H1 (cell line): ENCODE data around the gene HIPK3. TPM values are rescaled to one million over a fixed set of nuclear protein-coding genes. Genes with fewer than 3 reads are reported as not detected.

Source experiments
- CTCF ChIA-PET: fragments of 300-600 bp; sonication (Branson Sonifier 250); formaldehyde crosslinking; loops from one replicate; lab custom pipeline; 2021; ENCODE audit not compliant: partially characterized antibody; lab: Charles Lee
- POLR2A ChIA-PET: fragments of 300-600 bp; sonication (Branson Sonifier 250); formaldehyde crosslinking; loops from one replicate; lab custom pipeline; 2021; ENCODE audit warnings: inconsistent platforms; ENCODE audit not compliant: partially characterized antibody; lab: Charles Lee
- DNase-seq, 2 experiments: peaks; one replicate each; pipeline versions ENCODE4 v3.0.0 to v3.0.0-alpha.2; 2010 to 2022; ENCODE audit warnings: low spot score in 2 of 2, low read depth in 1 of 2, mixed read lengths in 1 of 2
- FAIRE-seq: peaks from 2 replicates; lab custom pipeline; 2011; peaks lifted over from hg19 to GRCh38; lab: Jason Lieb, UNC
- H2AFZ ChIP-seq: 2 replicates; pipeline ENCODE4 v1.8.1; 2012; ENCODE audit warnings: low read length, inconsistent platforms
- H2AK5ac ChIP-seq: 2 replicates; pipeline ENCODE4 v1.6.1; 2013; ENCODE audit warnings: low read depth, low read length
- H2BK120ac ChIP-seq: replicated peaks from 2 replicates; pipeline ENCODE3; 2013; ENCODE audit warnings: low read depth, low read length, inconsistent platforms
- H2BK12ac ChIP-seq: 2 replicates; pipeline ENCODE4 v1.6.1; 2013; ENCODE audit warnings: low read depth, low read length
- H2BK15ac ChIP-seq: 2 replicates; pipeline ENCODE4 v1.6.1; 2013; ENCODE audit warnings: low read length
- H2BK20ac ChIP-seq: 2 replicates; pipeline ENCODE4 v1.6.1; 2013; ENCODE audit warnings: low read length
- H2BK5ac ChIP-seq: 2 replicates; pipeline ENCODE4 v1.6.1; 2013; ENCODE audit warnings: low read depth, low read length
- H3K14ac ChIP-seq: 2 replicates; pipeline ENCODE4 v1.6.1; 2013; ENCODE audit warnings: inconsistent platforms; ENCODE audit not compliant: insufficient read length
- H3K18ac ChIP-seq: 2 replicates; pipeline ENCODE4 v1.6.1; 2013; ENCODE audit warnings: low read length; ENCODE audit errors: extremely low read depth
- H3K23ac ChIP-seq: 2 replicates; pipeline ENCODE4 v1.6.1; 2013; ENCODE audit warnings: inconsistent platforms; ENCODE audit not compliant: insufficient read length
- H3K23me2 ChIP-seq: 2 replicates; pipeline ENCODE4 v1.6.1; 2013; ENCODE audit warnings: low read depth, low read length
- H3K27ac ChIP-seq: 2 replicates; pipeline ENCODE4 v1.6.1; 2011; ENCODE audit warnings: low read depth, low read length, inconsistent platforms
- H3K27me3 ChIP-seq, 4 experiments: replicated peaks in 1 of 4; 1 replicate in 1 of 4; 2 replicates in 3 of 4; pipeline versions ENCODE4 v1.6.1 to v1.8.1; 2011 to 2013; ENCODE audit warnings: low read length in 3 of 4, mild to moderate bottlenecking in 3 of 4, inconsistent platforms in 2 of 4, mixed read lengths in 2 of 4, moderate library complexity in 1 of 4; ENCODE audit not compliant: control insufficient read depth in 3 of 4, insufficient read depth in 3 of 4; ENCODE audit errors: extremely low read depth in 1 of 4
- H3K36me3 ChIP-seq, 4 experiments: 2 replicates each; pipeline versions ENCODE4 v1.6.1 to v1.8.1; 2011 to 2013; ENCODE audit warnings: mild to moderate bottlenecking in 4 of 4, low read length in 3 of 4, moderate library complexity in 2 of 4, control low read depth in 1 of 4, inconsistent platforms in 1 of 4; ENCODE audit not compliant: insufficient read depth in 4 of 4, control insufficient read depth in 2 of 4
- H3K4ac ChIP-seq: replicated peaks from 2 replicates; pipeline ENCODE3; 2013; ENCODE audit warnings: low read length, low read depth, mixed read lengths, inconsistent platforms; ENCODE audit not compliant: insufficient read length
- H3K4me1 ChIP-seq, 4 experiments: replicated peaks in 1 of 4; 1 replicate in 1 of 4; 2 replicates in 3 of 4; pipeline versions ENCODE4 v1.6.1 to v1.8.1; 2011 to 2013; ENCODE audit warnings: low read length in 3 of 4, inconsistent platforms in 2 of 4, mixed read lengths in 1 of 4; ENCODE audit not compliant: insufficient read depth in 4 of 4, control insufficient read depth in 3 of 4
- H3K4me2 ChIP-seq, 2 experiments: 2 replicates each; pipeline versions ENCODE4 v1.6.1 to v1.8.1; 2011 to 2013; ENCODE audit warnings: low read depth in 2 of 2, low read length in 2 of 2, control low read depth in 1 of 2, inconsistent platforms in 1 of 2, mild to moderate bottlenecking in 1 of 2; ENCODE audit not compliant: insufficient read depth in 1 of 2
- H3K4me3 ChIP-seq, 4 experiments: fragments of 200-600, 300-600 bp in 1 of 4; sonication (generic), shearing (Covaris generic), sonication (Bioruptor Twin) in 1 of 4; 2 replicates each; pipeline versions ENCODE4 v1.5.1 to v1.8.1; 2011 to 2016; ENCODE audit warnings: low read length in 4 of 4, low read depth in 3 of 4, control low read depth in 2 of 4, inconsistent platforms in 2 of 4, mild to moderate bottlenecking in 2 of 4, mixed read lengths in 1 of 4, moderate library complexity in 1 of 4; ENCODE audit not compliant: insufficient read depth in 2 of 4; ENCODE audit errors: extremely low read depth in 1 of 4
- H3K56ac ChIP-seq: replicated peaks from 2 replicates; pipeline ENCODE3; 2013; ENCODE audit warnings: low read depth, mild to moderate bottlenecking, mixed read lengths, low read length, inconsistent platforms; ENCODE audit not compliant: insufficient read length
- H3K79me1 ChIP-seq: 2 replicates; pipeline ENCODE4 v1.6.1; 2013; ENCODE audit warnings: low read depth, low read length, control low read depth
- H3K79me2 ChIP-seq, 2 experiments: 2 replicates each; pipeline versions ENCODE4 v1.6.1 to v1.8.1; 2012 to 2013; ENCODE audit warnings: low read length in 2 of 2, mild to moderate bottlenecking in 2 of 2, inconsistent platforms in 1 of 2; ENCODE audit not compliant: insufficient read depth in 2 of 2, control insufficient read depth in 1 of 2
- H3K9ac ChIP-seq, 4 experiments: replicated peaks in 1 of 4; 1 replicate in 1 of 4; 2 replicates in 3 of 4; pipeline versions ENCODE4 v1.6.1 to v1.8.1; 2011 to 2013; ENCODE audit warnings: low read depth in 3 of 4, low read length in 3 of 4, control low read depth in 2 of 4, mild to moderate bottlenecking in 2 of 4, moderate library complexity in 2 of 4, inconsistent platforms in 1 of 4; ENCODE audit errors: extremely low read depth in 1 of 4
- H3K9me3 ChIP-seq, 2 experiments: 2 replicates each; pipeline versions ENCODE4 v1.6.1 to v1.8.1; 2012 to 2013; ENCODE audit warnings: mild to moderate bottlenecking in 2 of 2, moderate library complexity in 2 of 2, control low read depth in 1 of 2, inconsistent platforms in 1 of 2, low read depth in 1 of 2, low read length in 1 of 2, mixed read lengths in 1 of 2; ENCODE audit not compliant: insufficient read depth in 2 of 2
- H4K20me1 ChIP-seq, 2 experiments: replicated peaks in 1 of 2; 2 replicates each; pipeline versions ENCODE3 to v1.8.1; 2011 to 2013; ENCODE audit warnings: inconsistent platforms in 2 of 2, low read length in 2 of 2, mild to moderate bottlenecking in 1 of 2; ENCODE audit not compliant: insufficient read depth in 2 of 2, control insufficient read depth in 1 of 2
- H4K5ac ChIP-seq: 2 replicates; pipeline ENCODE4 v1.6.1; 2013; ENCODE audit warnings: low read length, low read depth, mixed read lengths, inconsistent platforms; ENCODE audit not compliant: insufficient read length
- H4K8ac ChIP-seq: 2 replicates; pipeline ENCODE4 v1.8.0; 2013; ENCODE audit warnings: mild to moderate bottlenecking, moderate library complexity, low read length, inconsistent platforms; ENCODE audit not compliant: insufficient read depth; ENCODE audit errors: extremely low read depth
- H4K91ac ChIP-seq: replicated peaks from 2 replicates; pipeline ENCODE3; 2013; ENCODE audit warnings: low read length, mixed read lengths, inconsistent platforms; ENCODE audit not compliant: insufficient read length
- CTBP2 ChIP-seq: IDR thresholded peaks from 2 replicates; pipeline ENCODE4 v1.7.0; 2011; ENCODE audit warnings: borderline replicate concordance, mild to moderate bottlenecking, moderate library complexity, mixed read lengths, low read length; ENCODE audit not compliant: insufficient read depth, insufficient read length
- KDM1A ChIP-seq: fragments of 200-600, 300-600 bp; sonication (generic); IDR thresholded peaks from 2 replicates; pipeline ENCODE4 v1.7.1; 2016; ENCODE audit warnings: mild to moderate bottlenecking, low read length, borderline replicate concordance
- MAFK ChIP-seq: IDR thresholded peaks from 2 replicates; pipeline ENCODE4 v1.6.1; 2012; ENCODE audit warnings: low read depth, mild to moderate bottlenecking, improper control_type of control experiment, low read length
- POLR2AphosphoS5 ChIP-seq: IDR thresholded peaks from 2 replicates; pipeline ENCODE4 v1.6.1; 2011; ENCODE audit warnings: low read depth, low read length
- SAP30 ChIP-seq: fragments of 300-600 bp; sonication (generic); IDR thresholded peaks from 2 replicates; pipeline ENCODE4 v1.7.1; 2012; ENCODE audit warnings: low read length, moderate library complexity, mild to moderate bottlenecking, inconsistent platforms; ENCODE audit not compliant: insufficient read depth, insufficient replicate concordance
- WGBS, 2 experiments: shearing (Covaris generic) in 1 of 2; methylation state at CpG; one replicate each; pipeline versions ENCODE4 v1.1.6 to v1.1.7; 2013 to 2015; ENCODE audit warnings: low lambda C conversion rate in 2 of 2, mixed read lengths in 2 of 2, inconsistent platforms in 1 of 2, low coverage in 1 of 2, missing lambda C conversion rate in 1 of 2; ENCODE audit not compliant: insufficient replicate concordance in 2 of 2, insufficient coverage in 1 of 2, insufficient read length in 1 of 2; ENCODE audit errors: extremely low coverage in 1 of 2, missing lambda C conversion rate in 1 of 2; 5-methylcytosine and 5-hydroxymethylcytosine counted together
- polyA plus RNA-seq, 7 experiments: library from polyadenylated mRNA; depleted of rRNA in 3 of 7; stranded (reverse) in 5 of 7; unstranded in 2 of 7; fragments of >200 nt in 5 of 7; fragments of 200-250 nt in 2 of 7; gene quantifications; 1 replicate in 5 of 7; 2 replicates in 1 of 7; 4 replicates in 1 of 7; pipeline versions ENCODE4 v1.2.1 to v1.2.3, GENCODE V29; 2011 to 2013; ENCODE audit warnings: missing spikeins in 2 of 7, mixed read lengths in 2 of 7
- total RNA-seq: library from RNA; stranded (reverse); fragmentation: NEBNext Ultra II Directional; extraction: Animal tissue kit (Norgen Biotek cat#: 25700); gene quantifications from 2 replicates; pipeline ENCODE4 v1.2.1, GENCODE V29; 2021
- TF ChIP-seq, protein P1 (sequence below), 3 experiments: IDR thresholded peaks; 1 replicate in 2 of 3; 2 replicates in 1 of 3; pipeline versions ENCODE4 v1.5.1 to v1.6.1; 2011; ENCODE audit warnings: low read length in 3 of 3, mild to moderate bottlenecking in 3 of 3, inconsistent platforms in 2 of 3, low read depth in 1 of 3, moderate library complexity in 1 of 3; ENCODE audit not compliant: insufficient read depth in 1 of 3; ENCODE audit errors: control extremely low read depth in 1 of 3
- TF ChIP-seq, protein P2 (sequence below): IDR thresholded peaks from 2 replicates; pipeline ENCODE4 v1.6.1; 2012; ENCODE audit warnings: inconsistent platforms

The HIPK3 gene
- total and polyA plus RNA-seq, 2 of the 8 experiments (the other 6 are each of a cell fraction or from before 2014, with no cell fraction given), result 5.0 to 22.3 TPM

DNA sequence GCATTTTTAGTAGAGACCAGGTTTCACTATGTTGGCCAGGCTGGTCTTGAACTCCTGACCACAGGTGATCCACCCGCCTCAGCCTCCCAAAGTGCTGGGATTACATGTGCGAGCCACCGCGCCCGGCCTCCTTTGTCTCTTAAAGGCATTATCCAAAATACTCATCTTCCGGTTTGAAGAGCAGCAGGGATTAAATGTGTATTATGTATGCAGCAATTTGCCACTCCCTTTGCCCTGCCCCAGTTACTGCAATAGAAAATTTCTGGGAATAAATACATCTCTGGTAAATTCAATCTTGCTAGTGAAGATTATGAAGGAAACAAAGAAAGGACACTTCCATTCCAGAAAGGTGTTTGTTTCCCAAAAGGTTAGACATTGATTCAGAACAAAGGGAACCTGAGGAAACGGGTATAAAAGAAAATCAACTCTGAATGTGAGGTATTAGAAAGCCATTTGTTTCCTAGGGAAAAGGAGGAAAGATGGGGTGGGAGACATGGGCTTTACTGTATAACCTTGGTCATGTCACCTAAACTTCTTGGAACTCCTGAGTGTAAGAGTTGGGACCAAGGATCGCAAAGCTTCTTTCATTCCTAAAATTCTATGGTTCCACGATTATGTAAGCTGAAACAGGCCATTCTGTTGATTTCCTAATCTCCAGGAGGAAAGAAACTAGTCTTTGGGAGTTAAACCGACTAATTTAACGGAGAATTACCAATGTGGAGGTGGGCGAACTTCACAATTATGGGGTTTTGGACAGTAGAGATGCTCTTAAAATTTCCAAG lies 959 bp upstream of the HIPK3 start:
- H2AK5ac ChIP-seq, result no peak overlapping the region
- H3K4ac ChIP-seq, result no peak overlapping the region
- H3K9ac ChIP-seq, result peak overlapping the region in 3 of 4 experiments; percentile 36 to 82 (median 57); a peak in 6 of 7 replicates
- H3K36me3 ChIP-seq, result no peaks in the 10 kb centered on the region
- no peaks in the 10 kb centered on the region for H3K27me3 ChIP-seq
- H3K56ac ChIP-seq, result no peak overlapping the region
- no peak overlapping the region for H4K91ac ChIP-seq
- H3K23me2 ChIP-seq, result peaks cover 5% of the 10 kb centered on the region; the same call in 1 of the 2 replicates
- H3K23ac ChIP-seq, result no peak overlapping the region
- DNase-seq, result no peak
- H3K27ac ChIP-seq, result 0 out of 2 replicates have a peak overlapping the region, but pooled peaks have one; percentile 36
- no peak overlapping the region for H2BK5ac ChIP-seq
- CTCF ChIA-PET, result interaction anchor here (1.0 kb wide), 1 partner anchor 90 kb away, joined by 4 read pairs; no protein-coding TSS in a partner anchor
- H3K9me3 ChIP-seq, result no peaks in the 10 kb centered on the region
- H3K4me2 ChIP-seq, result peak overlapping the region; percentile 76 to 92
- peaks cover 0 to 2% (median under 1%) of the 10 kb centered on the region in 4 experiments; a peak in 1 of 7 replicates for H3K4me1 ChIP-seq
- H2BK12ac ChIP-seq, result no peak overlapping the region
- peak overlapping the region; percentile 91 for H2AFZ ChIP-seq
- H4K8ac ChIP-seq, result no peak overlapping the region
- peak overlapping the region; percentile 68 to 85 (median 82) for H3K4me3 ChIP-seq
- no peak overlapping the region; the same call in 1 of the 2 replicates for H3K18ac ChIP-seq
- H2BK15ac ChIP-seq, result no peak overlapping the region
- peaks cover 0 to 26% of the 10 kb centered on the region in 2 experiments; a peak in 3 of 4 replicates for H3K79me2 ChIP-seq
- no peak for FAIRE-seq
- no peak overlapping the region for H3K14ac ChIP-seq
- peaks cover 2% of the 10 kb centered on the region in 2 experiments for H4K20me1 ChIP-seq
- no peak overlapping the region for H2BK20ac ChIP-seq
- H2BK120ac ChIP-seq, result no peak overlapping the region
- no peaks in the 10 kb centered on the region for H3K79me1 ChIP-seq
- 52% methylated on average over 12 of the region's 12 CpGs; no CpG with 5 or more reads in 1 of the 2 experiments for WGBS, 2 experiments
- POLR2A ChIA-PET, result interaction anchor here (1.0 kb wide), 1 partner anchor 94 kb away, joined by 5 read pairs; the partner anchor contains the start of gene CSTF3
- no peak overlapping the region for H4K5ac ChIP-seq
- TF ChIP-seq CTBP2 (no peak), SAP30 (no peak), KDM1A (no peak), MAFK (no peak), POLR2AphosphoS5 (no peak)
- TF ChIP-seq, protein P1, sequence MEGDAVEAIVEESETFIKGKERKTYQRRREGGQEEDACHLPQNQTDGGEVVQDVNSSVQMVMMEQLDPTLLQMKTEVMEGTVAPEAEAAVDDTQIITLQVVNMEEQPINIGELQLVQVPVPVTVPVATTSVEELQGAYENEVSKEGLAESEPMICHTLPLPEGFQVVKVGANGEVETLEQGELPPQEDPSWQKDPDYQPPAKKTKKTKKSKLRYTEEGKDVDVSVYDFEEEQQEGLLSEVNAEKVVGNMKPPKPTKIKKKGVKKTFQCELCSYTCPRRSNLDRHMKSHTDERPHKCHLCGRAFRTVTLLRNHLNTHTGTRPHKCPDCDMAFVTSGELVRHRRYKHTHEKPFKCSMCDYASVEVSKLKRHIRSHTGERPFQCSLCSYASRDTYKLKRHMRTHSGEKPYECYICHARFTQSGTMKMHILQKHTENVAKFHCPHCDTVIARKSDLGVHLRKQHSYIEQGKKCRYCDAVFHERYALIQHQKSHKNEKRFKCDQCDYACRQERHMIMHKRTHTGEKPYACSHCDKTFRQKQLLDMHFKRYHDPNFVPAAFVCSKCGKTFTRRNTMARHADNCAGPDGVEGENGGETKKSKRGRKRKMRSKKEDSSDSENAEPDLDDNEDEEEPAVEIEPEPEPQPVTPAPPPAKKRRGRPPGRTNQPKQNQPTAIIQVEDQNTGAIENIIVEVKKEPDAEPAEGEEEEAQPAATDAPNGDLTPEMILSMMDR (IDR thresholded peaks at IDR 0.05; ENCODE audit: control extremely low read depth in 1 of 3, insufficient read depth in 1 of 3, low read depth in 1 of 3, low read length in 3 of 3), result no peak
- TF ChIP-seq, protein P2, sequence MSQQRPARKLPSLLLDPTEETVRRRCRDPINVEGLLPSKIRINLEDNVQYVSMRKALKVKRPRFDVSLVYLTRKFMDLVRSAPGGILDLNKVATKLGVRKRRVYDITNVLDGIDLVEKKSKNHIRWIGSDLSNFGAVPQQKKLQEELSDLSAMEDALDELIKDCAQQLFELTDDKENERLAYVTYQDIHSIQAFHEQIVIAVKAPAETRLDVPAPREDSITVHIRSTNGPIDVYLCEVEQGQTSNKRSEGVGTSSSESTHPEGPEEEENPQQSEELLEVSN, result no peak
